Fibroblast of the aortic adventitia (primary cell): Measurements from ENCODE around the gene OR1M1. TPM values are rescaled to one million over a fixed set of nuclear protein-coding genes. Genes with fewer than 3 reads are reported as not detected.

ENCODE experiments used
- DNase-seq: peaks from one replicate; pipeline ENCODE4 v3.0.0-alpha.2; 2010; ENCODE audit warnings: low read depth
- H3K4me3 ChIP-seq: 2 replicates; pipeline ENCODE4 v1.5.1; 2011; ENCODE audit warnings: low read depth, mild to moderate bottlenecking, control low read depth, low read length, moderate library complexity
- total RNA-seq: library from RNA; depleted of rRNA; stranded (reverse); fragments of >200 nt; gene quantifications from 2 replicates; pipeline ENCODE4 v1.2.3, GENCODE V29; 2012; ENCODE audit warnings: low replicate concordance
- TF ChIP-seq, protein P1 (sequence below): IDR thresholded peaks from 2 replicates; pipeline ENCODE4 v1.5.1; 2011; ENCODE audit warnings: mild to moderate bottlenecking, low read length, control low read depth, inconsistent platforms; ENCODE audit not compliant: insufficient read depth

The OR1M1 gene, protein sequence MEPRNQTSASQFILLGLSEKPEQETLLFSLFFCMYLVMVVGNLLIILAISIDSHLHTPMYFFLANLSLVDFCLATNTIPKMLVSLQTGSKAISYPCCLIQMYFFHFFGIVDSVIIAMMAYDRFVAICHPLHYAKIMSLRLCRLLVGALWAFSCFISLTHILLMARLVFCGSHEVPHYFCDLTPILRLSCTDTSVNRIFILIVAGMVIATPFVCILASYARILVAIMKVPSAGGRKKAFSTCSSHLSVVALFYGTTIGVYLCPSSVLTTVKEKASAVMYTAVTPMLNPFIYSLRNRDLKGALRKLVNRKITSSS
- not detected in 2 replicates for total RNA-seq

DNA sequence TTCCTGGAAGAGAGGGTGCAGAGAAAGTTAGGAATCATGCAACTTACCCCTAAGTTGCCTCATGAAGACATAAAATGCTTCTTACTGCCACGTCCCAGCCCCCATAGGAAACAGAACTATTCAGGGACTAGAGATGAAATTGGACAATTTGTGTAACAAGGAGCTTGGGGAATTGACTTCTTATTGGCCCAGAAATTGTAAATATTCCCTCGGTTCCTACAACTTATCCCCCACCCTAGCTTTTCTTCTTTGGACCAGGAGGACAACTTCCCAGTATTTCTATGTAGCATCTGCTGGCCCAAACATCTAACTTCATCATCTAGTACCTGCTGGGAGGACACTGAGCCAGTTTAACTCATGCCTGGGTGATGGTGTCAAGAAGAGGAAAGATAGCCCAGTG lies at the start of gene OR1M1:
OR1M1 (plus strand) TSS at position 301 of the 400 bp plus-strand sequence. CDS start 6,184 bp downstream, outside the sequence.
- no peak within 1 kb of the TSS for H3K4me3 ChIP-seq
- TF ChIP-seq, protein P1, sequence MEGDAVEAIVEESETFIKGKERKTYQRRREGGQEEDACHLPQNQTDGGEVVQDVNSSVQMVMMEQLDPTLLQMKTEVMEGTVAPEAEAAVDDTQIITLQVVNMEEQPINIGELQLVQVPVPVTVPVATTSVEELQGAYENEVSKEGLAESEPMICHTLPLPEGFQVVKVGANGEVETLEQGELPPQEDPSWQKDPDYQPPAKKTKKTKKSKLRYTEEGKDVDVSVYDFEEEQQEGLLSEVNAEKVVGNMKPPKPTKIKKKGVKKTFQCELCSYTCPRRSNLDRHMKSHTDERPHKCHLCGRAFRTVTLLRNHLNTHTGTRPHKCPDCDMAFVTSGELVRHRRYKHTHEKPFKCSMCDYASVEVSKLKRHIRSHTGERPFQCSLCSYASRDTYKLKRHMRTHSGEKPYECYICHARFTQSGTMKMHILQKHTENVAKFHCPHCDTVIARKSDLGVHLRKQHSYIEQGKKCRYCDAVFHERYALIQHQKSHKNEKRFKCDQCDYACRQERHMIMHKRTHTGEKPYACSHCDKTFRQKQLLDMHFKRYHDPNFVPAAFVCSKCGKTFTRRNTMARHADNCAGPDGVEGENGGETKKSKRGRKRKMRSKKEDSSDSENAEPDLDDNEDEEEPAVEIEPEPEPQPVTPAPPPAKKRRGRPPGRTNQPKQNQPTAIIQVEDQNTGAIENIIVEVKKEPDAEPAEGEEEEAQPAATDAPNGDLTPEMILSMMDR: no peak
- no peak for DNase-seq

DNA sequence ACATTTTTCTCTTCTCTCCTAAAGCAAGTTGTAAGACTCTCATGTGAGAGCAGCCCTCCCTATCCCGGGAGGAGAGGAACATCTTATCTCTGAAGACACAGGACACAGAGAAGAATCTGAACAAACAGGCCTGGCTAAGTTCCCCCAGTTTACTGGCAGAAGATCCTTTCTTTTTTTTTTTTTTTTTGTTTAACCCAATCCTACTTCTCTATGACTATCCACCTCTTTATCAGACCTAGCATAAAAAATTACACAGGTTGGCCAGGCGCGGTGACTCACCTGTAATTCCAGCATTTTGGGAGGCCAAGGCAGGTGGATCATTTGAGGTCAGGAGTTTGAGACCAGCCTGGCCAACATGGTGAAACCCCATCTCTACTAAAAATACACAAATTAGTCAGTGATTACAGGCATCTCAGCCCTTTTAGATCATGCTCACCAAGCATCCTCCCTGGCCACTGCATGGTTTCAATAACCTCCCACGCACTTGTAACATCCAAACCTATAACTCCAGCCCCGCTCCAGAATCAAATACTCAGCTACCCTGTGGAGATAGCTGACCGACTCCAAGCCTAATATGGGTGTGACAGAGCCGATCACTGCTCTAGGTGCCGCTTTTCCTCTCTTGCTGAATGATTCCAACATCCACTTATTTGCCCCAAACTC lies 49.3 kb upstream of the OR1M1 start:
- no peak for DNase-seq
- no peak overlapping the region for H3K4me3 ChIP-seq
- TF ChIP-seq, protein P1: no peak

DNA sequence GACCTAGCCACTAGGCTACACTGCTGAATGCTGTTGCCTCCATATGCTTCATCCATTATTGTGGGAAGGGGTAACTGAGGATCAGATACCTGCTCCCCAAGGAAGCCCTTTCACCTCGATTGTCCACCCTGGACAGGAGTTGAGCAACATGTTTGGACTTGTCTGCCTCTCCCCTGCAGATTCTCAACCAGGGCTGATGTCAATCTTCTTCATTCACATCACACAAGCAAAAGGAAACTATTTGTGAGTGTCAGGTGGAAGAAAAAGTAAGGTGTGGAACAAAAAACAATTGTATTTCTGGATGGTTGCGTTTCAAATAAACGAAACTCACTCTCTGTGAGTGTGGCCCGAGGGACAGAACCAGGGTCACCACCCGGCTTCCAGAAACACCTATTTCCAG lies 47.1 kb upstream of the OR1M1 start:
- TF ChIP-seq, protein P1: no peak

DNA sequence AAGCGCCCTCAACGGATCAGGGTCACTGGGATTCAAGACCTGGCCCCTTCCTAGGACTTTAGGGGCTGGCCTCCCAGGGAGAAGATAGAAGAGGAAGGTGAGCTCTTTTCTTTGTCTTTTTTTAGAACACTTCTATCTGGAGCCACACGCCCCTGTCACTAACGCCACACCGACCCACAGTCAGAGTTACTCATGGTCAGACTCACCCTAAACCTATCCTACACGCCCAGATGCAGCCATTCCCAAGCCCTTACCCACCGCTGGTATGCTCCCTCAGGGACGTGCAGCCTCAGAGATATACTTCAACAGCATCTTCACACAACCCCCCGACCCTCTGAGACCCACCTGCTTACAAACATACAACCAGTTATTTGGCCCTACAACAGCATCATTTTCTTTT lies 46.7 kb upstream of the OR1M1 start:
- TF ChIP-seq, protein P1: no peak
- DNase-seq: no peak

More for the DNA sequence above, 47.1 kb upstream of the OR1M1 start:
- DNase-seq: no peak
- no peak overlapping the region for H3K4me3 ChIP-seq

DNA sequence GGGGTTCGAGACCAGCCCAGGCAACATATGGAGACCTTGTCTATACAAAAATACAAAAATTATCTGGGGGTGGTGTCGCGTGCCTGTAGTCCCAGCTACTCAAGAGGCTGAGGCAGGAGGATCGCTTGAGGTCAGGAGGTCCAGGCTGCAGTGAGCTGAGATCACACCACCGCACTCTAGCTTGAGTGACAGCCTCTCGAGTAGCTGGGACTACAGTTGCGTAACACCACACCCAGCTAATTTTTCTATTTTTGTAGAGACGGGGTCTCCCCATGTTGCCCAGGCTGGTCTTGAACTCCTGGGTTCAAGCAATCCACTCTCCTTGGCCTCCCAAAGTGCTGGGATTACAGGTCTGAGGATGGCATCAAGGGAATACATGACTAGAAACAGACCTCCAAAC lies 45.8 kb upstream of the OR1M1 start:
- DNase-seq: no peak
- TF ChIP-seq, protein P1: no peak
- no peak overlapping the region for H3K4me3 ChIP-seq

More for the DNA sequence above, 46.7 kb upstream of the OR1M1 start:
- H3K4me3 ChIP-seq: no peak overlapping the region

DNA sequence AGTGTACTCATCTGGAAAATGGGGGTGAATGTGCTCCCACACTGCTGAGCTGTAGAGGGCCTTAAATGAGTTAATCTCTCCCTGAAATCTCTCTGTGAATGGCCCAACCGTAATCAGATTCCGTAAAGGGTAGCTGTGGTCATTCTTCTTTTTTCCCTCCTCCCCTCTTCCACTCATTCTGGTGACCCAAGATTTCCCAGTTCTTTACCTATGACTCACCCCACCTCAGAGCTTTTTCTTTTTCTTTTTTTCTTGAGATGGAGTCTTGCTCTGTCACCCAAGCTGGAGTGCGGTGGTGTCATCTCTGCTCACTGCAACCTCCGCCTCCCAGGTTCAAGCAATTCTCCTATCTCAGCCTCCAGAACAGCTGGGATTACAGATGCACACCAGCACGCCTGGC lies 43.3 kb upstream of the OR1M1 start:
- TF ChIP-seq, protein P1: no peak

More for the DNA sequence above, 43.3 kb upstream of the OR1M1 start:
- no peak overlapping the region for H3K4me3 ChIP-seq
- DNase-seq: no peak
